Measurements from ENCODE around the gene PSMB3. TPM values are rescaled to one million over a fixed set of nuclear protein-coding genes. Genes with fewer than 3 reads are reported as not detected.

The PSMB3 gene
- total RNA-seq, 1 experiment from 2014 or later: 441 TPM

GRCh38 chr17:38749223-38750043 lies 3.1 kb upstream of the PSMB3 start:
- no peak for TF ChIP-seq EZH2phosphoT487 (IDR thresholded peaks at IDR 0.05; ENCODE audit: borderline replicate concordance, low read length)
- TF ChIP-seq CTCF (conservative IDR thresholded peaks at IDR 0.05; ENCODE audit: low read depth, low read length): no peak
- TF ChIP-seq EZH2 (IDR thresholded peaks at IDR 0.05; ENCODE audit: low read length, unreplicated experiment): no peak
- H3K27me3 ChIP-seq (ENCODE audit: low read length): no peaks in the 10 kb centered on the region
- peaks cover 68% of the 10 kb centered on the region for H3K79me2 ChIP-seq (ENCODE audit: low read length)
- H3K4me3 ChIP-seq (ENCODE audit: low read length): peak overlapping the region; percentile 94
- intact Hi-C loops (cut with micrococcal nuclease): no loop called here
- H3K9me3 ChIP-seq (ENCODE audit: low read length): no peaks in the 10 kb centered on the region
- H4K20me1 ChIP-seq (ENCODE audit: low read length): 0 out of 2 replicates have a peak, but pooled peaks cover 4% of the 10 kb centered on the region
- CTCF ChIA-PET: no interaction called here
- H3F3A ChIP-seq (ENCODE audit: low read length, unreplicated experiment): no peaks in the 10 kb centered on the region
- H3K9ac ChIP-seq (ENCODE audit: low read length): peak overlapping the region; percentile 62
- BruUV-seq (replicated peaks): TSS peak; percentile 88
- no peaks in the 10 kb centered on the region for H3K9me2 ChIP-seq (replicated peaks; ENCODE audit: low read length)
- peak; percentile 73 for DNase-seq
- peak overlapping the region; percentile 17; the same call in 1 of the 2 replicates for H3K27ac ChIP-seq (ENCODE audit: low read length)
- peak overlapping the region; percentile 56 for H2AFZ ChIP-seq (ENCODE audit: low read length)
- peak; percentile 14 for ATAC-seq
- H3K4me2 ChIP-seq (ENCODE audit: low read length): peak overlapping the region; percentile 88
- POLR2A ChIA-PET (ENCODE audit: unreplicated experiment): interaction anchor here (0.6 kb wide), 1 partner anchor 48 kb away, joined by 16 read pairs; no protein-coding TSS in a partner anchor
- H3K4me1 ChIP-seq (ENCODE audit: insufficient read depth, low read length): peaks cover 24% of the 10 kb centered on the region
- 0 out of 2 replicates have a peak, but pooled peaks cover 2% of the 10 kb centered on the region for H3K36me3 ChIP-seq (ENCODE audit: low read depth, low read length)

- Histone ChIP-seq H2AFZ (ENCODE audit: low read length) (peak overlapping the region; percentile 56), H3F3A (ENCODE audit: low read length, unreplicated experiment) (no peaks in the 10 kb centered on the region), H3K9ac (ENCODE audit: low read length) (peak overlapping the region; percentile 62), H3K79me2 (ENCODE audit: low read length) (peaks cover 68% of the 10 kb centered on the region), H3K4me3 (ENCODE audit: low read length) (peak overlapping the region; percentile 94), H3K9me2 (replicated peaks; ENCODE audit: low read length) (no peaks in the 10 kb centered on the region), H3K27ac (ENCODE audit: low read length) (no peak overlapping the region), H4K20me1 (ENCODE audit: low read length) (0 out of 2 replicates have a peak, but pooled peaks cover 4% of the 10 kb centered on the region), H3K9me3 (ENCODE audit: low read length) (no peaks in the 10 kb centered on the region), H3K4me1 (ENCODE audit: insufficient read depth, low read length) (peaks cover 24% of the 10 kb centered on the region), H3K4me2 (ENCODE audit: low read length) (peak overlapping the region; percentile 88), H3K27me3 (ENCODE audit: low read length) (no peaks in the 10 kb centered on the region), H3K36me3 (ENCODE audit: low read depth, low read length) (0 out of 2 replicates have a peak, but pooled peaks cover 6% of the 10 kb centered on the region)
- intact Hi-C loops (cut with micrococcal nuclease): no loop called here
- ATAC-seq (no peak), DNase-seq (no peak)
- POLR2A ChIA-PET (ENCODE audit: unreplicated experiment): no interaction called here
- CTCF ChIA-PET: no interaction called here
- TF ChIP-seq CTCF (conservative IDR thresholded peaks at IDR 0.05; ENCODE audit: low read depth, low read length) (no peak), EZH2 (IDR thresholded peaks at IDR 0.05; ENCODE audit: low read length, unreplicated experiment) (no peak), EZH2phosphoT487 (IDR thresholded peaks at IDR 0.05; ENCODE audit: borderline replicate concordance, low read length) (no peak)
- BruUV-seq (replicated peaks): TSS peak; percentile 51
Observed at GRCh38 chr17:38750044-38750311, 2.6 kb upstream of the PSMB3 start.

All from PC-3 (cell line).